ENCODE data around the gene PCK1. TPM values are rescaled to one million over a fixed set of nuclear protein-coding genes. Genes with fewer than 3 reads are reported as not detected.

PCK1 gene
- polyA plus RNA-seq, 3 donors, result not detected

GRCh38 chr20:57601211-57601570 lies 40.3 kb downstream of the PCK1 start:
- no CpG with 5 or more reads among the region's 2 CpGs for WGBS (ENCODE audit: insufficient coverage)
- Mint-ChIP-seq H3K9me3 (peaks cover 0 to 4% (median 1%) of the 10 kb centered on the region in 7 donors), H3K36me3 (no peaks in the 10 kb centered on the region), H3K27ac (no peak overlapping the region), H3K4me3 (peak overlapping the region in 1 of 2 donors; percentile 31), H3K4me1 (peaks cover 4% of the 10 kb centered on the region), H3K27me3 (ENCODE audit: low read depth in 3 of 3) (peaks cover 8 to 25% (median 14%) of the 10 kb centered on the region in 3 donors)
- Histone ChIP-seq H3K4me2 (replicated peaks; ENCODE audit: extremely low read depth, low read length, poor library complexity, severe bottlenecking) (no peak overlapping the region), H3K27ac (ENCODE audit: low read depth in 1 of 2, low read length in 2 of 2) (no peak overlapping the region), H3K36me3 (replicated peaks in 1 of 2; ENCODE audit: control insufficient read depth in 1 of 2, insufficient read depth in 2 of 2, low read length in 2 of 2) (no peaks in the 10 kb centered on the region), H4K20me1 (ENCODE audit: insufficient read depth, low read length) (no peaks in the 10 kb centered on the region), H3K9me3 (replicated peaks in 1 of 2; ENCODE audit: control insufficient read depth in 1 of 2, insufficient read depth in 1 of 2, low read length in 2 of 2) (no peaks in the 10 kb centered on the region), H3K4me3 (replicated peaks in 1 of 3; ENCODE audit: low read depth in 2 of 3, low read length in 3 of 3) (no peak overlapping the region), H3K4me1 (ENCODE audit: control insufficient read depth in 1 of 2, insufficient read depth in 2 of 2, low read length in 2 of 2) (peaks cover 5 to 8% of the 10 kb centered on the region in 2 donors), H2AFZ (ENCODE audit: insufficient read depth, low read depth, low read length, poor library complexity, severe bottlenecking) (no peak overlapping the region), H3K27me3 (ENCODE audit: control insufficient read depth in 2 of 2, insufficient read depth in 2 of 2, low read length in 2 of 2) (peaks cover 0 to 4% of the 10 kb centered on the region in 2 donors), H3K79me2 (ENCODE audit: insufficient read depth, low read length) (no peaks in the 10 kb centered on the region), H3K9ac (ENCODE audit: insufficient read depth, low read length, poor library complexity, severe bottlenecking) (no peak overlapping the region)
- intact Hi-C loops (cut with micrococcal nuclease), result no loop called here
- TF ChIP-seq CTCF (IDR thresholded peaks at IDR 0.05), result no peak
- DNase-seq, result no peak

GRCh38 chr20:57601737-57602136 lies 40.8 kb downstream of the PCK1 start:
- TF ChIP-seq CTCF (IDR thresholded peaks at IDR 0.05), result no peak
- Histone ChIP-seq H3K4me3 (replicated peaks in 1 of 3; ENCODE audit: low read depth in 2 of 3, low read length in 3 of 3) (no peak overlapping the region), H3K79me2 (ENCODE audit: insufficient read depth, low read length) (no peaks in the 10 kb centered on the region), H3K9me3 (replicated peaks in 1 of 2; ENCODE audit: control insufficient read depth in 1 of 2, insufficient read depth in 1 of 2, low read length in 2 of 2) (no peaks in the 10 kb centered on the region), H3K4me2 (replicated peaks; ENCODE audit: extremely low read depth, low read length, poor library complexity, severe bottlenecking) (no peak overlapping the region), H3K36me3 (replicated peaks in 1 of 2; ENCODE audit: control insufficient read depth in 1 of 2, insufficient read depth in 2 of 2, low read length in 2 of 2) (no peaks in the 10 kb centered on the region), H3K9ac (ENCODE audit: insufficient read depth, low read length, poor library complexity, severe bottlenecking) (no peak overlapping the region), H3K27me3 (ENCODE audit: control insufficient read depth in 2 of 2, insufficient read depth in 2 of 2, low read length in 2 of 2) (peaks cover 0 to 4% of the 10 kb centered on the region in 2 donors), H4K20me1 (ENCODE audit: insufficient read depth, low read length) (no peaks in the 10 kb centered on the region), H3K4me1 (ENCODE audit: control insufficient read depth in 1 of 2, insufficient read depth in 2 of 2, low read length in 2 of 2) (peaks cover 4 to 6% of the 10 kb centered on the region in 2 donors), H2AFZ (ENCODE audit: insufficient read depth, low read depth, low read length, poor library complexity, severe bottlenecking) (no peak overlapping the region), H3K27ac (ENCODE audit: low read depth in 1 of 2, low read length in 2 of 2) (no peak overlapping the region)
- no peaks in the 10 kb centered on the region for H3K36me3 Mint-ChIP-seq
- peaks cover 4% of the 10 kb centered on the region for H3K4me1 Mint-ChIP-seq
- peaks cover 0 to 4% (median 1%) of the 10 kb centered on the region in 7 donors for H3K9me3 Mint-ChIP-seq
- intact Hi-C loops (cut with micrococcal nuclease), result no loop called here
- no peak overlapping the region for H3K4me3 Mint-ChIP-seq
- no peak overlapping the region for H3K27ac Mint-ChIP-seq
- H3K27me3 Mint-ChIP-seq (ENCODE audit: low read depth in 3 of 3), result peaks cover 8 to 25% (median 14%) of the 10 kb centered on the region in 3 donors
- DNase-seq, result no peak
- WGBS (ENCODE audit: insufficient coverage), result 75% methylated on average over 4 of the region's 5 CpGs

All from CD14-positive monocyte (primary cell).